RWPE1 (cell line): Measurements from ENCODE around the gene RHBDL1.

Source experiments
- CTCF ChIA-PET: fragments of 350-600 bp; sonication (Branson Sonifier 250); formaldehyde crosslinking; extraction: SDS; loops from one replicate; lab custom pipeline; 2021; lab: Yijun Ruan, JAX
- POLR2A ChIA-PET: fragments of 400-600 bp; formaldehyde crosslinking; extraction: SDS; loops from one replicate; lab custom pipeline; 2020; ENCODE audit warnings: antibody characterized with exemption; ENCODE audit not compliant: low non-redundant PET; lab: Yijun Ruan, JAX
- DNase-seq: peaks from one replicate; pipeline ENCODE4 v3.0.0; 2012; ENCODE audit warnings: low spot score
- H3K27ac ChIP-seq: fragments of 450-650 bp; 2 replicates; pipeline ENCODE4 v1.5.1; 2017
- CTCF ChIP-seq: fragments of 450-650 bp; conservative IDR thresholded peaks from 2 replicates; pipeline ENCODE4 v1.5.1; 2017; ENCODE audit warnings: low read depth, mild to moderate bottlenecking

RHBDL1 gene

DNA sequence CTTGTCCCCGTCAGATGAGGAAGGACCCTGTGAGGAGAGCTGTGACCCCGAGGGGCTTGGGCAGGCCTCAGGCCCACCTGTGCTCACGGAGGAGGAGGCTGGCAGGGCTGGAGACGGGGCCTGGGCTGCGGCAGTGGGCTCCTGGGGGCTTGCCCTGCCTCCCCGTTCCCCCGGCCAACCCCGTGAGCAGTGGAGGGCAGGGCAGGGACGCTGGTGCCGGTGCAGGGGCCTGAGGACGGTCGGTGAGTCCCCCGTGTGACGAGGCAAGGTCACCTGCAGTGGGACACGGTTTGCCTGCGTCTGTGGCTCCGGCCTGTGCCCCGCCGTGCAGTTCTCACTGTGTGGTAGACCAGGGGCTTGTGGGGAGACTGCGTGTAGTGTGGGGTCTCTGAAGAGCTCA lies 15.9 kb upstream of the RHBDL1 start:
- TF ChIP-seq CTCF: no peak
- peak overlapping the region; percentile 75 for H3K27ac ChIP-seq
- ChIA-PET CTCF (interaction anchor here (0.6 to 1.5 kb wide), 4 partner anchors 9 to 67 kb away, joined by 3 to 9 read pairs (median 4); no protein-coding TSS in a partner anchor), POLR2A (no interaction called here)
- DNase-seq: no peak

DNA sequence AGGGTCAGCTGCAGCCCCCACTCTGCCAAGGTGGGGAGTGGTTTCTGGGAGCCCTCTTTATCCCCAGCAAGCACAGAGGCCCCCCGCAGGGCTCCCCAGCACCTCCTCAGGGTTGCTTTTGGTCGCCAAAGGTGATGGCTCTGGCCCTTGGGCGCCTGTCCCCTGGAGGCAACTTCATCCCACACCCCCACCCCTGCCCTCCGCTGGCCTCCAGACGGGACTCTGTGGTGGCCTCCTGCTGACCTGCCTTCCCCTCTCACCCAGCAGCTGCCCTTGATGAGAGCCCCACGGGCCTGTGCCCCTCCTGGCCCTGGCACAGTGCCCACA lies 15.4 kb upstream of the RHBDL1 start:
- ChIA-PET CTCF (interaction anchor here (1.0 to 1.5 kb wide), 2 partner anchors 12 to 70 kb away, joined by 3 to 9 read pairs; no protein-coding TSS in a partner anchor), POLR2A (no interaction called here)
- DNase-seq: no peak
- TF ChIP-seq CTCF: no peak
- H3K27ac ChIP-seq: peak overlapping the region; percentile 75

GRCh38 chr16:660459-661183 lies 14.8 kb upstream of the RHBDL1 start:
- H3K27ac ChIP-seq: peak overlapping the region; percentile 75
- ChIA-PET CTCF (interaction anchor here (0.6 to 1.5 kb wide), 7 partner anchors 13 to 105 kb away, joined by 3 to 9 read pairs (median 4); partner anchors contain the start of gene STUB1), POLR2A (no interaction called here)
- peak; percentile 42 for TF ChIP-seq CTCF
- DNase-seq: peak; percentile 87

DNA sequence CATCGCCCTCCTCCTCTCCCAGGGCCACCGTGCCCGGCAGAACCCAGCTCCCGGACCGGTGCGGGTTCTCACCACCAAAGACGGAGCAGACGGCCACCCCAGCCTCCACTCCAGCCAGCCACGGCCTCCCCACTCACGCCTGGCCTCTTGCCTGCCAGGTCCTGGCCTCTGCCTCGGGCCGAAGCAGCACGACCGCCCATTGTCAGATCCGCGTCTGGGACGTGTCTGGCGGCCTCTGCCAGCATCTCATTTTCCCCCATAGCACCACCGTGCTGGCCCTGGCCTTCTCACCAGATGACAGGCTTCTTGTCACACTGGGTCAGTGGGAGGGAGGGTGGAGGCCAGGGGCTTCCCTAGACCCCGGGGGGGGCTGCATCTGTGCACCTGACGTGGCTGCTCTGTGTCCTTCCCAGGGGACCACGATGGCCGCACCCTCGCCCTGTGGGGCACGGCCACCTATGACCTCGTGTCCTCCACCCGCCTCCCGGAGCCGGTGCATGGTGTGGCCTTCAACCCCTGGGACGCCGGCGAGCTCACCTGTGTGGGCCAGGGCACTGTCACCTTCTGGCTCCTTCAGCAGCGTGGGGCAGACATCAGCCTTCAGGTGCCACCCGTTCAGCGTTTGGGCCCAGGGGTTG lies 14.2 kb upstream of the RHBDL1 start:
- CTCF ChIA-PET: interaction anchor here (0.6 to 1.5 kb wide), 7 partner anchors 13 to 106 kb away, joined by 3 to 9 read pairs (median 4); partner anchors contain the start of gene STUB1
- H3K27ac ChIP-seq: peak overlapping the region; percentile 75
- POLR2A ChIA-PET: no interaction called here
- DNase-seq: no peak
- TF ChIP-seq CTCF: no peak

DNA sequence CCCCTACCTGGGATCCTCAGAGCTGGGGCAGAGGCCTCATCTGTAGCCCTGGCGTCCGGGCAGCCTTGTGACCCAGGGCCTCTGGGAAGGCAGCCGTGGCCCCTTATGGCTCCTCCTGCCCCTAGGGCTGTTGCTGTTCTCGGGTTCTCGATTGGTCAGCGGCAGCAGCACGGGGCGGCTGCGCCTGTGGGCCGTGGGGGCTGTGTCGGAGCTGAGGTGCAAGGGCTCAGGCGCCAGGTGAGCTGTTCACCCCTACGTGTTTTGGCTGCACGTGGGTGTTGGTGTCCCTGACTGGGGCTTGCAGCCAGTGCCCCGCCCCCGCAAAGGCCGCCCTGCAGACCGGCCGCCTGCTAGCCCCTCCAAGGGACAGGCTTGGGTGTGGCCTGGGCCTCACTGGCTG lies 13.4 kb upstream of the RHBDL1 start:
- CTCF ChIA-PET: interaction anchor here (0.6 to 1.2 kb wide), 3 partner anchors 14 to 24 kb away, joined by 3 to 4 read pairs (median 3); no protein-coding TSS in a partner anchor
- POLR2A ChIA-PET: no interaction called here
- peak overlapping the region; percentile 75 for H3K27ac ChIP-seq

More for the DNA sequence above, 13.4 kb upstream of the RHBDL1 start:
- no peak for DNase-seq
- TF ChIP-seq CTCF: no peak
